GM19395 (cell line): ENCODE data around the gene RIC8A.

ENCODE experiments used
- ATAC-seq: cut with Tn5 transposase; IDR thresholded peaks from one replicate; pipeline ENCODE4 v1.9.1; 2021; ENCODE audit warnings: mild to moderate bottlenecking, moderate library complexity; ENCODE audit not compliant: unreplicated experiment

The RIC8A gene

GRCh38 chr11:203945-204586 lies 3.4 kb upstream of the RIC8A start:
- ATAC-seq = no peak

- ATAC-seq = no peak
These were observed 2.9 kb upstream of the RIC8A start for GRCh38 chr11:204587-205109.

GRCh38 chr11:205221-206001 lies 2.1 kb upstream of the RIC8A start:
- no peak for ATAC-seq

- no peak for ATAC-seq
These were observed 1.5 kb upstream of the RIC8A start for GRCh38 chr11:206002-206384.

- peak; percentile 42 for ATAC-seq
These were observed 841 bp upstream of the RIC8A start for GRCh38 chr11:206526-207207.

- ATAC-seq = no peak
These were observed 314 bp downstream of the RIC8A start for GRCh38 chr11:207863-208180.

- no peak for ATAC-seq
These were observed 841 bp downstream of the RIC8A start for GRCh38 chr11:208181-208916.

- ATAC-seq = no peak
These were observed 1.4 kb downstream of the RIC8A start for GRCh38 chr11:208917-209260.

- no peak for ATAC-seq
These were observed 2.0 kb downstream of the RIC8A start for GRCh38 chr11:209275-210121.

- ATAC-seq = no peak
These were observed 2.8 kb downstream of the RIC8A start for GRCh38 chr11:210122-210802.

GRCh38 chr11:210803-211180 lies 3.3 kb downstream of the RIC8A start:
- ATAC-seq = no peak

- no peak for ATAC-seq
These were observed 3.8 kb downstream of the RIC8A start for GRCh38 chr11:211295-211694.

- ATAC-seq = no peak
These were observed 4.2 kb downstream of the RIC8A start for GRCh38 chr11:211741-212140.

GRCh38 chr11:212150-213100 lies 4.9 kb downstream of the RIC8A start:
- ATAC-seq = no peak

- no peak for ATAC-seq
These were observed 5.6 kb downstream of the RIC8A start for GRCh38 chr11:213111-213510.

GRCh38 chr11:214083-214482 lies 6.6 kb downstream of the RIC8A start:
- ATAC-seq = no peak

GRCh38 chr11:215581-216037 lies 8.1 kb downstream of the RIC8A start:
- no peak for ATAC-seq

GRCh38 chr11:216081-216974 lies 8.8 kb downstream of the RIC8A start:
- ATAC-seq = no peak
